Breast epithelium (tissue), 4 donors: Measurements from ENCODE around the gene OSR1. TPM values are rescaled to one million over a fixed set of nuclear protein-coding genes. Genes with fewer than 3 reads are reported as not detected.

ENCODE experiments used
- DNase-seq, 2 donors: peaks; one replicate each; pipeline ENCODE4 v3.0.0-alpha.2; 2019; ENCODE audit warnings: low spot score in 2 of 2
- H3K27ac ChIP-seq, 2 donors: fragments of 200-600 bp; sonication (generic) in 1 of 2; one replicate each; pipeline ENCODE4 v1.5.1; 2016 to 2019; ENCODE audit warnings: mild to moderate bottlenecking in 1 of 2
- H3K27me3 ChIP-seq, 2 donors: fragments of 200-600 bp; sonication (generic) in 1 of 2; one replicate each; pipeline versions ENCODE4 v1.5.1 to v1.6.0; 2017 to 2019; ENCODE audit warnings: control low read depth in 1 of 2, mild to moderate bottlenecking in 1 of 2
- H3K36me3 ChIP-seq: fragments of 200-600 bp; one replicate; pipeline ENCODE4 v1.5.1; 2019
- H3K4me1 ChIP-seq, 2 donors: fragments of 200-600 bp; sonication (generic); one replicate each; pipeline ENCODE4 v1.5.1; 2016 to 2019; ENCODE audit warnings: control low read depth in 1 of 2
- H3K4me3 ChIP-seq, 3 donors: fragments of 200-600 bp; sonication (generic); 1 replicate in 2 of 3; 2 replicates in 1 of 3; pipeline ENCODE4 v1.5.1; 2016 to 2019; ENCODE audit warnings: mild to moderate bottlenecking in 3 of 3, moderate library complexity in 2 of 3
- H3K9me3 ChIP-seq, 2 donors: fragments of 200-600 bp; sonication (generic) in 1 of 2; one replicate each; pipeline ENCODE4 v1.5.1; 2016 to 2019; ENCODE audit warnings: control low read depth in 1 of 2
- CTCF ChIP-seq, 3 donors: fragments of 450-650 bp; IDR thresholded peaks; one replicate each; pipeline ENCODE4 v1.5.1; 2016 to 2017; ENCODE audit warnings: antibody characterized with exemption in 3 of 3, mild to moderate bottlenecking in 3 of 3, moderate library complexity in 3 of 3
- POLR2A ChIP-seq: fragments of 450-650 bp; IDR thresholded peaks from one replicate; pipeline ENCODE4 v1.6.1; 2016; ENCODE audit warnings: antibody characterized with exemption, mild to moderate bottlenecking, moderate library complexity
- POLR2AphosphoS5 ChIP-seq, 3 donors: sonication (generic); formaldehyde crosslinking; IDR thresholded peaks; one replicate each; pipeline ENCODE4 v1.6.1; 2017; ENCODE audit warnings: antibody characterized with exemption in 3 of 3
- intact Hi-C: fragments of 100-400 bp; cut with DNase I; formaldehyde crosslinking; loops from one replicate; pipeline ENCODE4 v1.15.1; 2023; ENCODE audit warnings: low total_unique reads
- total RNA-seq, 3 donors: library from RNA; depleted of rRNA; stranded (reverse); fragments of >200 nt; gene quantifications; one replicate each; pipeline ENCODE4 v1.1.0, GENCODE V29; 2016

The OSR1 gene
- total RNA-seq, 3 donors from 2014 or later: 18.7 to 40.0 (median 34.1) TPM

- H3K36me3 ChIP-seq: no peaks in the 10 kb centered on the region
- H3K9me3 ChIP-seq: no peaks in the 10 kb centered on the region
- no peak overlapping the region for H3K4me3 ChIP-seq
- H3K27me3 ChIP-seq: no peaks in the 10 kb centered on the region
- H3K4me1 ChIP-seq: no peaks in the 10 kb centered on the region
- DNase-seq: no peak
- TF ChIP-seq POLR2AphosphoS5 (IDR thresholded peaks at IDR 0.05) (no peak), CTCF (IDR thresholded peaks at IDR 0.05) (no peak), POLR2A (no peak)
- no peak overlapping the region for H3K27ac ChIP-seq
- intact Hi-C loops: no loop called here
Observed at GRCh38 chr2:19337742-19338141, 20.7 kb downstream of the OSR1 start.

- no peak for TF ChIP-seq POLR2A
- TF ChIP-seq POLR2AphosphoS5 (IDR thresholded peaks at IDR 0.05): no peak
- TF ChIP-seq CTCF (IDR thresholded peaks at IDR 0.05): no peak
Observed at GRCh38 chr2:19337202-19337601, 21.2 kb downstream of the OSR1 start.

GRCh38 chr2:19336781-19337180 lies 21.6 kb downstream of the OSR1 start:
- TF ChIP-seq CTCF (IDR thresholded peaks at IDR 0.05): no peak
- no peak for TF ChIP-seq POLR2AphosphoS5 (IDR thresholded peaks at IDR 0.05)
- TF ChIP-seq POLR2A: no peak
- H3K4me1 ChIP-seq: no peaks in the 10 kb centered on the region
- no peaks in the 10 kb centered on the region for H3K9me3 ChIP-seq
- no peak overlapping the region for H3K27ac ChIP-seq
- no peaks in the 10 kb centered on the region for H3K36me3 ChIP-seq
- no peak for DNase-seq
- intact Hi-C loops: no loop called here
- no peak overlapping the region for H3K4me3 ChIP-seq
- H3K27me3 ChIP-seq: no peaks in the 10 kb centered on the region

More at GRCh38 chr2:19337202-19337601, 21.2 kb downstream of the OSR1 start:
- Histone ChIP-seq H3K9me3 (no peaks in the 10 kb centered on the region), H3K4me3 (no peak overlapping the region), H3K4me1 (no peaks in the 10 kb centered on the region), H3K27ac (no peak overlapping the region), H3K27me3 (no peaks in the 10 kb centered on the region), H3K36me3 (no peaks in the 10 kb centered on the region)
- intact Hi-C loops: no loop called here
- DNase-seq: no peak

- Histone ChIP-seq H3K27me3 (no peaks in the 10 kb centered on the region), H3K27ac (no peak overlapping the region), H3K4me1 (no peaks in the 10 kb centered on the region), H3K9me3 (no peaks in the 10 kb centered on the region), H3K36me3 (no peaks in the 10 kb centered on the region), H3K4me3 (no peak overlapping the region)
- intact Hi-C loops: no loop called here
- no peak for DNase-seq
- TF ChIP-seq POLR2A: no peak
- no peak for TF ChIP-seq POLR2AphosphoS5 (IDR thresholded peaks at IDR 0.05)
- TF ChIP-seq CTCF (IDR thresholded peaks at IDR 0.05): no peak
Observed at GRCh38 chr2:19332503-19332902, 25.9 kb downstream of the OSR1 start.

GRCh38 chr2:19331450-19331849 lies 27.0 kb downstream of the OSR1 start:
- no peaks in the 10 kb centered on the region for H3K9me3 ChIP-seq
- H3K4me1 ChIP-seq: no peaks in the 10 kb centered on the region
- no peak overlapping the region for H3K4me3 ChIP-seq
- TF ChIP-seq POLR2AphosphoS5 (IDR thresholded peaks at IDR 0.05) (no peak), CTCF (IDR thresholded peaks at IDR 0.05) (no peak), POLR2A (no peak)
- DNase-seq: no peak
- no peaks in the 10 kb centered on the region for H3K27me3 ChIP-seq
- H3K36me3 ChIP-seq: no peaks in the 10 kb centered on the region
- intact Hi-C loops: no loop called here
- no peak overlapping the region for H3K27ac ChIP-seq
